ENCODE measurements around the gene CFAP92. TPM values are rescaled to one million over a fixed set of nuclear protein-coding genes. Genes with fewer than 3 reads are reported as not detected.
A peak's percentile ranks its signal among the peaks of the same experiment; 100 is the strongest.
"Not testable (repeated sequence)": the region's sequence is repeated elsewhere in the genome, so short reads cannot be mapped to it uniquely, and the experiment has no call there.

The CFAP92 gene
- total and polyA plus RNA-seq, 5 experiments from 2014 or later = 0.18 to 2.0 (median 0.23) TPM

GRCh38 chr3:128902426-128902825, 91.5 kb downstream of the CFAP92 start:
- H3K4me3 Mint-ChIP-seq = no peak overlapping the region
- POLR2A ChIA-PET = no interaction called here
- H3K27ac Mint-ChIP-seq = peak overlapping the region in 1 of 10 donors; percentile 46
- H3K27me3 Mint-ChIP-seq = no peaks in the 10 kb centered on the region
- no peak for ATAC-seq
- H3K36me3 Mint-ChIP-seq = peaks cover 5 to 92% (median 39%) of the 10 kb centered on the region in 3 donors
- no peak for DNase-seq
- H3K4me1 Mint-ChIP-seq = peaks cover 0 to 1% (median 0%) of the 10 kb centered on the region in 4 donors
- H3K9me3 Mint-ChIP-seq = no peaks in the 10 kb centered on the region

GRCh38 chr3:128895843-128896697, 97.8 kb downstream of the CFAP92 start:
- no peaks in the 10 kb centered on the region for H3K27me3 Mint-ChIP-seq
- ATAC-seq (no peak), DNase-seq (no peak)
- peaks cover 4 to 87% (median 19%) of the 10 kb centered on the region in 3 donors for H3K36me3 Mint-ChIP-seq
- peaks cover 0 to 4% (median 2%) of the 10 kb centered on the region in 4 donors for H3K4me1 Mint-ChIP-seq
- no peak overlapping the region for H3K4me3 Mint-ChIP-seq
- peak overlapping the region in 3 of 10 donors; percentile 22 to 63 (median 46) for H3K27ac Mint-ChIP-seq
- POLR2A ChIA-PET = no interaction called here
- no peaks in the 10 kb centered on the region for H3K9me3 Mint-ChIP-seq

- no peaks in the 10 kb centered on the region for H3K27me3 Mint-ChIP-seq
- POLR2A ChIA-PET = interaction anchor here (0.9 kb wide), 1 partner anchor 9 kb away, joined by 3 read pairs; no protein-coding TSS in a partner anchor
- peak overlapping the region in 1 of 10 donors; percentile 12 for H3K27ac Mint-ChIP-seq
- peaks cover 0 to 10% (median under 1%) of the 10 kb centered on the region in 4 donors for H3K4me1 Mint-ChIP-seq
- no peak for ATAC-seq
- H3K4me3 Mint-ChIP-seq = no peak overlapping the region
- no peak for DNase-seq
- H3K36me3 Mint-ChIP-seq = peaks cover 0 to 58% (median 2%) of the 10 kb centered on the region in 3 donors
- no peaks in the 10 kb centered on the region for H3K9me3 Mint-ChIP-seq
Observed at GRCh38 chr3:128889139-128889894, 104.6 kb downstream of the CFAP92 start.

GRCh38 chr3:128884992-128885391, 108.9 kb downstream of the CFAP92 start:
- no peak for DNase-seq
- H3K4me1 Mint-ChIP-seq = peaks cover 21 to 42% (median 40%) of the 10 kb centered on the region in 4 donors
- no peak for ATAC-seq
- H3K27ac Mint-ChIP-seq = peak overlapping the region in 4 of 10 donors; percentile 24 to 60 (median 48)
- no peak overlapping the region for H3K4me3 Mint-ChIP-seq
- peaks cover 0 to 55% (median 0%) of the 10 kb centered on the region in 3 donors for H3K36me3 Mint-ChIP-seq
- POLR2A ChIA-PET = no interaction called here
- no peaks in the 10 kb centered on the region for H3K27me3 Mint-ChIP-seq
- H3K9me3 Mint-ChIP-seq = no peaks in the 10 kb centered on the region

GRCh38 chr3:128882719-128883118, 111.2 kb downstream of the CFAP92 start:
- DNase-seq (no peak), ATAC-seq (no peak)
- Mint-ChIP-seq H3K4me1 (peaks cover 30 to 62% (median 62%) of the 10 kb centered on the region in 4 donors), H3K27ac (peak overlapping the region in 4 of 10 donors; percentile 14 to 77 (median 33)), H3K27me3 (peaks cover 0 to 5% (median 0%) of the 10 kb centered on the region in 5 donors), H3K4me3 (peak overlapping the region in 3 of 10 donors; percentile 2 to 85 (median 57)), H3K9me3 (no peaks in the 10 kb centered on the region), H3K36me3 (peaks cover 0 to 41% (median 0%) of the 10 kb centered on the region in 3 donors)
- POLR2A ChIA-PET = no interaction called here

- peak overlapping the region in 7 of 10 donors; percentile 14 to 93 (median 48) for H3K27ac Mint-ChIP-seq
- no peak for ATAC-seq
- POLR2A ChIA-PET = no interaction called here
- peaks cover 0 to 33% (median 0%) of the 10 kb centered on the region in 3 donors for H3K36me3 Mint-ChIP-seq
- peaks cover 32 to 71% (median 67%) of the 10 kb centered on the region in 4 donors for H3K4me1 Mint-ChIP-seq
- no peaks in the 10 kb centered on the region for H3K9me3 Mint-ChIP-seq
- no peak for DNase-seq
- peaks cover 0 to 5% (median 0%) of the 10 kb centered on the region in 5 donors for H3K27me3 Mint-ChIP-seq
- peak overlapping the region in 8 of 10 donors; percentile 16 to 95 (median 81) for H3K4me3 Mint-ChIP-seq
Observed at GRCh38 chr3:128881576-128881975, 112.3 kb downstream of the CFAP92 start.

- Mint-ChIP-seq H3K4me3 (peak overlapping the region; percentile 85 to 95 (median 93)), H3K36me3 (peaks cover 0 to 31% (median 0%) of the 10 kb centered on the region in 3 donors), H3K27ac (peak overlapping the region; percentile 93 to 99 (median 98)), H3K4me1 (peaks cover 35 to 78% (median 75%) of the 10 kb centered on the region in 4 donors)
- H3K27me3 Mint-ChIP-seq, DNase-seq, H3K9me3 Mint-ChIP-seq, ATAC-seq: not testable (repeated sequence)
- POLR2A ChIA-PET = interaction anchor here (3.2 kb wide), 1 partner anchor 43 kb away, joined by 29 read pairs; no protein-coding TSS in a partner anchor
Observed at GRCh38 chr3:128880455-128880854, 113.4 kb downstream of the CFAP92 start.

GRCh38 chr3:128879991-128880390, 113.9 kb downstream of the CFAP92 start:
- POLR2A ChIA-PET = interaction anchor here (0.7 to 3.2 kb wide), 5 partner anchors 9 to 400 kb away, joined by 3 to 29 read pairs (median 3); partner anchors contain the start of gene RAB43
- ATAC-seq (no peak), DNase-seq (peak in 1 of 10 donors; percentile 2)
- Mint-ChIP-seq H3K4me1 (peaks cover 36 to 81% (median 77%) of the 10 kb centered on the region in 4 donors), H3K27ac (peak overlapping the region; percentile 93 to 99 (median 98)), H3K4me3 (peak overlapping the region; percentile 85 to 95 (median 93)), H3K9me3 (no peaks in the 10 kb centered on the region), H3K36me3 (peaks cover 0 to 27% (median 0%) of the 10 kb centered on the region in 3 donors), H3K27me3 (peaks cover 0 to 5% (median 0%) of the 10 kb centered on the region in 5 donors)

GRCh38 chr3:128879125-128879969, 114.5 kb downstream of the CFAP92 start, which contains the start of gene ACAD9:
ACAD9 (plus strand) TSS chr3:128879620; CDS start chr3:128879692, 72 bp downstream.
- Mint-ChIP-seq H3K27ac (peak within 1 kb of the TSS; percentile 93 to 99 (median 98)), H3K4me3 (peak within 1 kb of the TSS; percentile 85 to 95 (median 93)), H3K4me1 (peaks cover 39 to 84% (median 79%) of the 10 kb centered on the region in 4 donors), H3K36me3 (peaks cover 0 to 22% (median 0%) of the 10 kb centered on the region in 3 donors), H3K9me3 (no peaks in the 10 kb centered on the region), H3K27me3 (peaks cover 0 to 5% (median 0%) of the 10 kb centered on the region in 5 donors)
- POLR2A ChIA-PET = interaction anchor here (0.7 to 3.2 kb wide), 17 partner anchors 9 to 827 kb away, joined by 3 to 29 read pairs (median 4); partner anchors contain the start of genes COPG1, RAB43 and SEC61A1
- DNase-seq (peak; percentile 95 to 98 (median 96)), ATAC-seq (peak; percentile 90 to 91)

GRCh38 chr3:128878556-128879124, 115.2 kb downstream of the CFAP92 start:
- H3K4me1 Mint-ChIP-seq = peaks cover 32 to 76% (median 72%) of the 10 kb centered on the region in 4 donors
- no peaks in the 10 kb centered on the region for H3K9me3 Mint-ChIP-seq
- H3K4me3 Mint-ChIP-seq = peak overlapping the region; percentile 85 to 95 (median 93)
- POLR2A ChIA-PET = interaction anchor here (0.9 to 3.2 kb wide), 15 partner anchors 8 to 827 kb away, joined by 3 to 29 read pairs (median 4); partner anchors contain the start of genes COPG1 and SEC61A1
- H3K36me3 Mint-ChIP-seq = peaks cover 0 to 15% (median 0%) of the 10 kb centered on the region in 3 donors
- DNase-seq (peak in 1 of 10 donors; percentile 9), ATAC-seq (peak; percentile 6 to 22)
- H3K27me3 Mint-ChIP-seq = peaks cover 0 to 5% (median 0%) of the 10 kb centered on the region in 5 donors
- H3K27ac Mint-ChIP-seq = peak overlapping the region; percentile 93 to 99 (median 98)

- Mint-ChIP-seq H3K27ac (peak overlapping the region; percentile 93 to 99 (median 98)), H3K36me3 (peaks cover 0 to 13% (median 0%) of the 10 kb centered on the region in 3 donors), H3K4me3 (peak overlapping the region; percentile 35 to 95 (median 92)), H3K4me1 (peaks cover 32 to 73% (median 70%) of the 10 kb centered on the region in 4 donors), H3K27me3 (peaks cover 0 to 5% (median 0%) of the 10 kb centered on the region in 5 donors), H3K9me3 (no peaks in the 10 kb centered on the region)
- POLR2A ChIA-PET = interaction anchor here (1.3 to 3.2 kb wide), 6 partner anchors 30 to 438 kb away, joined by 3 to 29 read pairs (median 5); a partner anchor contains a TSS
- ATAC-seq (no peak), DNase-seq (no peak)
Observed at GRCh38 chr3:128878011-128878457, 115.8 kb downstream of the CFAP92 start.
